GM12878 (cell line): ENCODE measurements around the gene CLNK. TPM values are rescaled to one million over a fixed set of nuclear protein-coding genes. Genes with fewer than 3 reads are reported as not detected.

Source experiments
- BMI1 ChIP-seq: fragments of 450-650 bp; IDR thresholded peaks from 2 replicates; pipeline ENCODE4 v1.6.1; 2016; ENCODE audit warnings: mild to moderate bottlenecking, moderate library complexity, borderline replicate concordance
- BRCA1 ChIP-seq: IDR thresholded peaks from 2 replicates; pipeline ENCODE4 v1.6.1; 2011; ENCODE audit warnings: low read depth, low read length, improper control_type of control experiment
- CBX3 ChIP-seq: fragments of 200-600 bp; sonication (generic); IDR thresholded peaks from 2 replicates; pipeline ENCODE4 v1.6.1; 2016; ENCODE audit warnings: low read depth, borderline replicate concordance
- EGR1 ChIP-seq, 2 experiments: IDR thresholded peaks; 1 replicate in 1 of 2; 2 replicates in 1 of 2; pipeline ENCODE4 v1.6.1; 2011 to 2012; ENCODE audit warnings: low read depth in 2 of 2, low read length in 2 of 2, borderline replicate concordance in 1 of 2, mild to moderate bottlenecking in 1 of 2, moderate library complexity in 1 of 2
- KDM1A ChIP-seq: fragments of 200-600 bp; sonication (generic); IDR thresholded peaks from 2 replicates; pipeline ENCODE4 v1.6.1; 2016; ENCODE audit warnings: borderline replicate concordance
- MYB ChIP-seq: fragments of 150-350 bp; IDR thresholded peaks from 2 replicates; pipeline ENCODE4 v1.6.1; 2014; ENCODE audit warnings: mild to moderate bottlenecking, low read depth, low read length, borderline replicate concordance
- NFYB ChIP-seq: IDR thresholded peaks from 2 replicates; pipeline ENCODE4 v1.6.1; 2011; ENCODE audit warnings: low read depth, mild to moderate bottlenecking, low read length, improper control_type of control experiment, moderate library complexity; ENCODE audit not compliant: insufficient read depth
- PAX5 ChIP-seq: IDR thresholded peaks from 2 replicates; pipeline ENCODE4 v1.6.1; 2011; ENCODE audit warnings: low read depth, low read length, borderline replicate concordance
- RBBP5 ChIP-seq: fragments of 200-600 bp; sonication (generic); conservative IDR thresholded peaks from 2 replicates; pipeline ENCODE4 v1.6.1; 2016
- SMAD5 ChIP-seq: IDR thresholded peaks from 2 replicates; pipeline ENCODE4 v1.6.1; 2016; ENCODE audit warnings: antibody characterized with exemption, low read depth
- SMC3 ChIP-seq: IDR thresholded peaks from 2 replicates; pipeline ENCODE4 v1.6.1; 2011; ENCODE audit warnings: low read length, improper control_type of control experiment, borderline replicate concordance
- SREBF2 ChIP-seq: IDR thresholded peaks from 2 replicates; pipeline ENCODE4 v1.6.1; 2012; ENCODE audit warnings: mild to moderate bottlenecking, low read length
- SUZ12 ChIP-seq: fragments of 200-600 bp; sonication (generic); IDR thresholded peaks from one replicate; pipeline ENCODE4 v1.6.1; 2018; ENCODE audit warnings: antibody characterized with exemption, mild to moderate bottlenecking; ENCODE audit not compliant: unreplicated experiment
- TAF1 ChIP-seq: IDR thresholded peaks from 2 replicates; pipeline ENCODE4 v1.6.1; 2011; ENCODE audit warnings: mild to moderate bottlenecking, low read depth, low read length, borderline replicate concordance
- TCF7 ChIP-seq: IDR thresholded peaks from 2 replicates; pipeline ENCODE4 v1.6.1; 2014; ENCODE audit warnings: antibody characterized with exemption, borderline replicate concordance
- YBX1 ChIP-seq: fragments of 450-650 bp; IDR thresholded peaks from 2 replicates; pipeline ENCODE4 v1.6.1; 2016; ENCODE audit warnings: antibody characterized with exemption
- polyA plus RNA-seq, 11 experiments: library from polyadenylated mRNA; depleted of rRNA in 4 of 11; unstranded in 6 of 11; stranded (reverse) in 5 of 11; fragments of >200 nt; fragmentation: Nextera tagmentation in 4 of 11; fragmentation: Illumina TruSeq in 1 of 11; extraction: Ambion mirVana in 4 of 11; extraction: Trizol in 1 of 11; gene quantifications; 1 replicate in 1 of 11; 2 replicates in 10 of 11; pipeline versions ENCODE4 v1.2.1 to v1.2.3, GENCODE V29; 2011 to 2016; ENCODE audit warnings: inconsistent platforms in 2 of 11, missing spikeins in 2 of 11, low read depth in 1 of 11
- total RNA-seq, 4 experiments: library from RNA; depleted of rRNA in 3 of 4; stranded (reverse); fragments of >200 nt in 3 of 4; fragmentation: Illumina TruSeq in 1 of 4; extraction: Trizol in 1 of 4; gene quantifications; 2 replicates each; pipeline versions ENCODE4 v1.2.1 to v1.2.3, GENCODE V29; 2013 to 2021
- TF ChIP-seq, protein P1 (sequence below): fragments of 150-350 bp; IDR thresholded peaks from 2 replicates; pipeline ENCODE4 v1.6.1; 2016; ENCODE audit warnings: low read depth, low read length
- TF ChIP-seq, protein P2 (sequence below): fragments of 450-650 bp; conservative IDR thresholded peaks from 2 replicates; pipeline ENCODE4 v1.6.1; 2017; ENCODE audit warnings: mild to moderate bottlenecking, moderate library complexity
- TF ChIP-seq, protein P3 (sequence below): IDR thresholded peaks from 2 replicates; pipeline ENCODE4 v1.6.1; 2011; ENCODE audit warnings: borderline replicate concordance, low read depth, mild to moderate bottlenecking, moderate library complexity, low read length; ENCODE audit not compliant: insufficient read depth, poor library complexity, severe bottlenecking
- TF ChIP-seq, protein P4 (sequence below): fragments of 450-650 bp; IDR thresholded peaks from 2 replicates; pipeline ENCODE4 v1.6.1; 2014; ENCODE audit warnings: mild to moderate bottlenecking

Gene CLNK
- total and polyA plus RNA-seq, 10 of the 15 experiments (the other 5 are each of a cell fraction or from before 2014, with no cell fraction given) = 2.1 to 14.3 (median 2.7) TPM

DNA sequence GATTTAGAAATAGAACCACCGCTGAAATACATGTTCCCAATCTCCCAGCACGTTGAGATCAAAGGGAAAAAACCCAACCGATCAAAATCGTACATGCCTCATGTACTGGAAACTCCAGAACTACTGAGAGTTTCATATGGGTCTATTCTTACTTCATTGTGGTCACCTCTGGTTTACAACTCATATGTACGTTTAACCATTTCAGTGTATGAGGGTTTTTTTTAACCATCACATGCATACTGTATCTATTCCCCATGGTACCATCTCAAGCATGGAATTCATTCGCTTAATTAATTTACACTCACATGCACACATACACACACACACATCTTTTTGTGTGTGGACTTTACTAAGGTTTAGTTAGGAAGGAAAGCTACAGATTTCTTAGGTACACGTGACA is 46.0 kb upstream of the CLNK start (continued):
- TF ChIP-seq, protein P1, sequence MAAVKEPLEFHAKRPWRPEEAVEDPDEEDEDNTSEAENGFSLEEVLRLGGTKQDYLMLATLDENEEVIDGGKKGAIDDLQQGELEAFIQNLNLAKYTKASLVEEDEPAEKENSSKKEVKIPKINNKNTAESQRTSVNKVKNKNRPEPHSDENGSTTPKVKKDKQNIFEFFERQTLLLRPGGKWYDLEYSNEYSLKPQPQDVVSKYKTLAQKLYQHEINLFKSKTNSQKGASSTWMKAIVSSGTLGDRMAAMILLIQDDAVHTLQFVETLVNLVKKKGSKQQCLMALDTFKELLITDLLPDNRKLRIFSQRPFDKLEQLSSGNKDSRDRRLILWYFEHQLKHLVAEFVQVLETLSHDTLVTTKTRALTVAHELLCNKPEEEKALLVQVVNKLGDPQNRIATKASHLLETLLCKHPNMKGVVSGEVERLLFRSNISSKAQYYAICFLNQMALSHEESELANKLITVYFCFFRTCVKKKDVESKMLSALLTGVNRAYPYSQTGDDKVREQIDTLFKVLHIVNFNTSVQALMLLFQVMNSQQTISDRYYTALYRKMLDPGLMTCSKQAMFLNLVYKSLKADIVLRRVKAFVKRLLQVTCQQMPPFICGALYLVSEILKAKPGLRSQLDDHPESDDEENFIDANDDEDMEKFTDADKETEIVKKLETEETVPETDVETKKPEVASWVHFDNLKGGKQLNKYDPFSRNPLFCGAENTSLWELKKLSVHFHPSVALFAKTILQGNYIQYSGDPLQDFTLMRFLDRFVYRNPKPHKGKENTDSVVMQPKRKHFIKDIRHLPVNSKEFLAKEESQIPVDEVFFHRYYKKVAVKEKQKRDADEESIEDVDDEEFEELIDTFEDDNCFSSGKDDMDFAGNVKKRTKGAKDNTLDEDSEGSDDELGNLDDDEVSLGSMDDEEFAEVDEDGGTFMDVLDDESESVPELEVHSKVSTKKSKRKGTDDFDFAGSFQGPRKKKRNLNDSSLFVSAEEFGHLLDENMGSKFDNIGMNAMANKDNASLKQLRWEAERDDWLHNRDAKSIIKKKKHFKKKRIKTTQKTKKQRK = no peak
- TF ChIP-seq SREBF2 (no peak), BRCA1 (no peak), NFYB (no peak), TAF1 (no peak), KDM1A (no peak), SMC3 (peak; percentile 20; the same call in 1 of the 2 replicates), SMAD5 (no peak), RBBP5 (no peak), YBX1 (no peak), MYB (peak; percentile 82; the same call in 1 of the 2 replicates), PAX5 (no peak; the same call in 1 of the 2 replicates), EGR1 (IDR thresholded peaks at IDR 0.05; ENCODE audit: borderline replicate concordance in 1 of 2, low read depth in 2 of 2, low read length in 2 of 2) (no peak), CBX3 (no peak), SUZ12 (no peak), BMI1 (peak; percentile 57; the same call in 1 of the 2 replicates), TCF7 (peak; percentile 94)
- TF ChIP-seq, protein P2, sequence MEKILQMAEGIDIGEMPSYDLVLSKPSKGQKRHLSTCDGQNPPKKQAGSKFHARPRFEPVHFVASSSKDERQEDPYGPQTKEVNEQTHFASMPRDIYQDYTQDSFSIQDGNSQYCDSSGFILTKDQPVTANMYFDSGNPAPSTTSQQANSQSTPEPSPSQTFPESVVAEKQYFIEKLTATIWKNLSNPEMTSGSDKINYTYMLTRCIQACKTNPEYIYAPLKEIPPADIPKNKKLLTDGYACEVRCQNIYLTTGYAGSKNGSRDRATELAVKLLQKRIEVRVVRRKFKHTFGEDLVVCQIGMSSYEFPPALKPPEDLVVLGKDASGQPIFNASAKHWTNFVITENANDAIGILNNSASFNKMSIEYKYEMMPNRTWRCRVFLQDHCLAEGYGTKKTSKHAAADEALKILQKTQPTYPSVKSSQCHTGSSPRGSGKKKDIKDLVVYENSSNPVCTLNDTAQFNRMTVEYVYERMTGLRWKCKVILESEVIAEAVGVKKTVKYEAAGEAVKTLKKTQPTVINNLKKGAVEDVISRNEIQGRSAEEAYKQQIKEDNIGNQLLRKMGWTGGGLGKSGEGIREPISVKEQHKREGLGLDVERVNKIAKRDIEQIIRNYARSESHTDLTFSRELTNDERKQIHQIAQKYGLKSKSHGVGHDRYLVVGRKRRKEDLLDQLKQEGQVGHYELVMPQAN = no peak
- TF ChIP-seq, protein P3, sequence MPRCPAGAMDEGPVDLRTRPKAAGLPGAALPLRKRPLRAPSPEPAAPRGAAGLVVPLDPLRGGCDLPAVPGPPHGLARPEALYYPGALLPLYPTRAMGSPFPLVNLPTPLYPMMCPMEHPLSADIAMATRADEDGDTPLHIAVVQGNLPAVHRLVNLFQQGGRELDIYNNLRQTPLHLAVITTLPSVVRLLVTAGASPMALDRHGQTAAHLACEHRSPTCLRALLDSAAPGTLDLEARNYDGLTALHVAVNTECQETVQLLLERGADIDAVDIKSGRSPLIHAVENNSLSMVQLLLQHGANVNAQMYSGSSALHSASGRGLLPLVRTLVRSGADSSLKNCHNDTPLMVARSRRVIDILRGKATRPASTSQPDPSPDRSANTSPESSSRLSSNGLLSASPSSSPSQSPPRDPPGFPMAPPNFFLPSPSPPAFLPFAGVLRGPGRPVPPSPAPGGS = peak; percentile 80
- TF ChIP-seq, protein P4, sequence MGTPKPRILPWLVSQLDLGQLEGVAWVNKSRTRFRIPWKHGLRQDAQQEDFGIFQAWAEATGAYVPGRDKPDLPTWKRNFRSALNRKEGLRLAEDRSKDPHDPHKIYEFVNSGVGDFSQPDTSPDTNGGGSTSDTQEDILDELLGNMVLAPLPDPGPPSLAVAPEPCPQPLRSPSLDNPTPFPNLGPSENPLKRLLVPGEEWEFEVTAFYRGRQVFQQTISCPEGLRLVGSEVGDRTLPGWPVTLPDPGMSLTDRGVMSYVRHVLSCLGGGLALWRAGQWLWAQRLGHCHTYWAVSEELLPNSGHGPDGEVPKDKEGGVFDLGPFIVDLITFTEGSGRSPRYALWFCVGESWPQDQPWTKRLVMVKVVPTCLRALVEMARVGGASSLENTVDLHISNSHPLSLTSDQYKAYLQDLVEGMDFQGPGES = no peak
